Retinal pigment epithelial cell (primary cell): ENCODE results near the gene FAM53B.

Source experiments
- DNase-seq: peaks from one replicate; pipeline ENCODE4 v3.0.0-alpha.2; 2010; ENCODE audit warnings: low read depth
- H3K4me3 ChIP-seq: 2 replicates; pipeline ENCODE4 v1.5.1; 2011; ENCODE audit warnings: mild to moderate bottlenecking, low read length, control low read depth, moderate library complexity
- CTCF ChIP-seq: conservative IDR thresholded peaks from 2 replicates; pipeline ENCODE4 v1.5.1; 2011; ENCODE audit warnings: low read depth, low read length, control low read depth, inconsistent platforms

The FAM53B gene

GRCh38 chr10:124741281-124741921 lies 2.8 kb downstream of the FAM53B start:
- H3K4me3 ChIP-seq = no peak overlapping the region
- no peak for DNase-seq
- peak; percentile 80 for TF ChIP-seq CTCF

- no peak for TF ChIP-seq CTCF
- no peak overlapping the region for H3K4me3 ChIP-seq
- no peak for DNase-seq
Observed at GRCh38 chr10:124740369-124741280, 3.6 kb downstream of the FAM53B start.

GRCh38 chr10:124739986-124740368 lies 4.2 kb downstream of the FAM53B start:
- no peak for DNase-seq
- TF ChIP-seq CTCF = no peak
- H3K4me3 ChIP-seq = no peak overlapping the region

- TF ChIP-seq CTCF = no peak
- no peak overlapping the region for H3K4me3 ChIP-seq
- DNase-seq = no peak
Observed at GRCh38 chr10:124739119-124739921, 4.9 kb downstream of the FAM53B start.

GRCh38 chr10:124738441-124738840 lies 5.7 kb downstream of the FAM53B start:
- TF ChIP-seq CTCF = no peak
- no peak for DNase-seq
- H3K4me3 ChIP-seq = no peak overlapping the region

- DNase-seq = no peak
- no peak overlapping the region for H3K4me3 ChIP-seq
- TF ChIP-seq CTCF = no peak
Observed at GRCh38 chr10:124737708-124738107, 6.5 kb downstream of the FAM53B start.
